ENCODE data around the gene TMEM119.

The TMEM119 gene

GRCh38 chr12:108589028-108589839 is 8.7 kb downstream of the TMEM119 start:
- TF ChIP-seq CTCF (IDR thresholded peaks at IDR 0.05; ENCODE audit: borderline replicate concordance, control extremely low read depth, extremely low read depth, insufficient read depth, missing control alignments), result no peak
- in situ Hi-C loops (cut with MboI; ENCODE audit: low sequenced_read_pairs, unreplicated experiment), result no loop called here
- DNase-seq (ENCODE audit: low spot score), result peak; percentile 21

- DNase-seq (ENCODE audit: low spot score), result peak; percentile 16
- no peak for TF ChIP-seq CTCF (IDR thresholded peaks at IDR 0.05; ENCODE audit: borderline replicate concordance, control extremely low read depth, extremely low read depth, insufficient read depth, missing control alignments)
- in situ Hi-C loops (cut with MboI; ENCODE audit: low sequenced_read_pairs, unreplicated experiment), result no loop called here
These were observed 10.1 kb downstream of the TMEM119 start for GRCh38 chr12:108587826-108588225.

GRCh38 chr12:108586306-108586705 is 11.6 kb downstream of the TMEM119 start:
- TF ChIP-seq CTCF (IDR thresholded peaks at IDR 0.05; ENCODE audit: borderline replicate concordance, control extremely low read depth, extremely low read depth, insufficient read depth, missing control alignments), result no peak
- peak; percentile 15 for DNase-seq (ENCODE audit: low spot score)
- in situ Hi-C loops (cut with MboI; ENCODE audit: low sequenced_read_pairs, unreplicated experiment), result no loop called here

- in situ Hi-C loops (cut with MboI; ENCODE audit: low sequenced_read_pairs, unreplicated experiment), result no loop called here
- DNase-seq (ENCODE audit: low spot score), result no peak
- no peak for TF ChIP-seq CTCF (IDR thresholded peaks at IDR 0.05; ENCODE audit: borderline replicate concordance, control extremely low read depth, extremely low read depth, insufficient read depth, missing control alignments)
These were observed 12.0 kb downstream of the TMEM119 start for GRCh38 chr12:108585864-108586263.

- DNase-seq (ENCODE audit: low spot score), result no peak
- TF ChIP-seq CTCF (IDR thresholded peaks at IDR 0.05; ENCODE audit: borderline replicate concordance, control extremely low read depth, extremely low read depth, insufficient read depth, missing control alignments), result no peak
- in situ Hi-C loops (cut with MboI; ENCODE audit: low sequenced_read_pairs, unreplicated experiment), result no loop called here
These were observed 13.3 kb downstream of the TMEM119 start for GRCh38 chr12:108584456-108585065.

- DNase-seq (ENCODE audit: low spot score), result peak; percentile 18
These were observed 13.9 kb downstream of the TMEM119 start for GRCh38 chr12:108583991-108584390.

More at GRCh38 chr12:108583991-108584390, 13.9 kb downstream of the TMEM119 start:
- in situ Hi-C loops (cut with MboI; ENCODE audit: low sequenced_read_pairs, unreplicated experiment), result no loop called here
- TF ChIP-seq CTCF (IDR thresholded peaks at IDR 0.05; ENCODE audit: borderline replicate concordance, control extremely low read depth, extremely low read depth, insufficient read depth, missing control alignments), result no peak
